IMR-90 (cell line): ENCODE data around the gene EPPIN.

Source experiments
- BHLHE40 ChIP-seq: fragments of 150-350 bp; IDR thresholded peaks from 2 replicates; pipeline ENCODE4 v1.6.1; 2016; ENCODE audit warnings: mild to moderate bottlenecking, low read depth, low read length
- CEBPB ChIP-seq: IDR thresholded peaks from 2 replicates; pipeline ENCODE4 v1.6.1; 2012; ENCODE audit warnings: low read depth, low read length, improper control_type of control experiment
- CHD1 ChIP-seq: IDR thresholded peaks from 2 replicates; pipeline ENCODE4 v1.6.1; 2012; ENCODE audit warnings: low read depth, low read length, improper control_type of control experiment
- CTCF ChIP-seq: conservative IDR thresholded peaks from 2 replicates; pipeline ENCODE4 v1.5.1; 2012; ENCODE audit warnings: mild to moderate bottlenecking, low read depth, low read length, improper control_type of control experiment
- MAFK ChIP-seq: IDR thresholded peaks from 2 replicates; pipeline ENCODE4 v1.6.1; 2012; ENCODE audit warnings: low read depth, low read length, improper control_type of control experiment
- POLR2A ChIP-seq: IDR thresholded peaks from 2 replicates; pipeline ENCODE4 v1.6.1; 2012; ENCODE audit warnings: mild to moderate bottlenecking, low read depth, low read length
- RAD21 ChIP-seq: IDR thresholded peaks from 2 replicates; pipeline ENCODE4 v1.6.1; 2012; ENCODE audit warnings: low read length, improper control_type of control experiment
- RCOR1 ChIP-seq: IDR thresholded peaks from 2 replicates; pipeline ENCODE4 v1.6.1; 2012; ENCODE audit warnings: mild to moderate bottlenecking, low read length, improper control_type of control experiment; ENCODE audit not compliant: insufficient replicate concordance
- RFX5 ChIP-seq: IDR thresholded peaks from 2 replicates; pipeline ENCODE4 v1.8.0; 2012; ENCODE audit warnings: low read depth, mild to moderate bottlenecking, low read length, moderate library complexity
- SMC3 ChIP-seq: fragments of 150-350 bp; IDR thresholded peaks from 2 replicates; pipeline ENCODE4 v1.6.1; 2016; ENCODE audit warnings: low read depth, mild to moderate bottlenecking, antibody characterized with exemption, low read length, moderate library complexity
- TF ChIP-seq, protein P1 (sequence below): fragments of 150-350 bp; IDR thresholded peaks from 2 replicates; pipeline ENCODE4 v1.6.1; 2017; ENCODE audit warnings: mild to moderate bottlenecking, antibody characterized with exemption, low read length, low read depth

DNA sequence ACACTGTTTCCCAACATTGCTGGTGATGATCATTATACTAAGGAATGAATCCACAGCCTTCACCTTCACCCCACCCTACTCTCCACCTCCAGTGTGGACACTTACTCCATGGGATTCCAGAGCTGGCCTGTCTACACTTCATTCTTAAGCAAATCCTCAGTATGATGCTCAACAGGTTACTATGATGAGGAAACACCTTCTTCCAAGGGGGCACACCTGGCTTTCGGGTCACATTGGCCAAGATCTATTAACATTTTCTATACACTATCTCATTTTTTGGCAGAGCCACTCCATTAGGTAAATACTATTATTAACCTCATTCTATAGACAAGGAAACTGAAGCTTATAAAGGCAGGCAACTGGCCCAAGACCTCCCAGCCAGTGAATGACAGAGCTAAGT lies 8.0 kb upstream of the EPPIN start:
- TF ChIP-seq CEBPB (no peak), POLR2A (no peak), RFX5 (no peak), BHLHE40 (no peak), CTCF (no peak), RCOR1 (no peak), RAD21 (no peak), CHD1 (no peak), MAFK (no peak), SMC3 (no peak)
- TF ChIP-seq, protein P1, sequence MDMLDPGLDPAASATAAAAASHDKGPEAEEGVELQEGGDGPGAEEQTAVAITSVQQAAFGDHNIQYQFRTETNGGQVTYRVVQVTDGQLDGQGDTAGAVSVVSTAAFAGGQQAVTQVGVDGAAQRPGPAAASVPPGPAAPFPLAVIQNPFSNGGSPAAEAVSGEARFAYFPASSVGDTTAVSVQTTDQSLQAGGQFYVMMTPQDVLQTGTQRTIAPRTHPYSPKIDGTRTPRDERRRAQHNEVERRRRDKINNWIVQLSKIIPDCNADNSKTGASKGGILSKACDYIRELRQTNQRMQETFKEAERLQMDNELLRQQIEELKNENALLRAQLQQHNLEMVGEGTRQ, result no peak
